Astrocyte of the cerebellum (primary cell): ENCODE data around the gene LGMN.

Experiments
- DNase-seq: peaks from one replicate; pipeline ENCODE4 v3.0.0-alpha.2; 2011; ENCODE audit warnings: low read depth
- H3K4me3 ChIP-seq: 2 replicates; pipeline ENCODE4 v1.5.1; 2011; ENCODE audit warnings: mild to moderate bottlenecking, low read depth, low read length, moderate library complexity
- in situ Hi-C: cut with HindIII; loops from 2 replicates; pipeline ENCODE4 v1.10.0; 2017; ENCODE audit warnings: low sequenced_read_pairs
- TF ChIP-seq, protein P1 (sequence below): IDR thresholded peaks from 2 replicates; pipeline ENCODE4 v1.5.1; 2012; ENCODE audit warnings: low read length, low read depth, moderate library complexity, mild to moderate bottlenecking; ENCODE audit errors: missing control alignments

LGMN gene

GRCh38 chr14:92747701-92748258 is 647 bp downstream of the LGMN start:
- no peak for DNase-seq
- peak overlapping the region; percentile 77 for H3K4me3 ChIP-seq
- in situ Hi-C loops, result no loop called here

GRCh38 chr14:92744198-92744597 is 4.2 kb downstream of the LGMN start:
- DNase-seq, result no peak
- H3K4me3 ChIP-seq, result no peak overlapping the region
- TF ChIP-seq, protein P1, sequence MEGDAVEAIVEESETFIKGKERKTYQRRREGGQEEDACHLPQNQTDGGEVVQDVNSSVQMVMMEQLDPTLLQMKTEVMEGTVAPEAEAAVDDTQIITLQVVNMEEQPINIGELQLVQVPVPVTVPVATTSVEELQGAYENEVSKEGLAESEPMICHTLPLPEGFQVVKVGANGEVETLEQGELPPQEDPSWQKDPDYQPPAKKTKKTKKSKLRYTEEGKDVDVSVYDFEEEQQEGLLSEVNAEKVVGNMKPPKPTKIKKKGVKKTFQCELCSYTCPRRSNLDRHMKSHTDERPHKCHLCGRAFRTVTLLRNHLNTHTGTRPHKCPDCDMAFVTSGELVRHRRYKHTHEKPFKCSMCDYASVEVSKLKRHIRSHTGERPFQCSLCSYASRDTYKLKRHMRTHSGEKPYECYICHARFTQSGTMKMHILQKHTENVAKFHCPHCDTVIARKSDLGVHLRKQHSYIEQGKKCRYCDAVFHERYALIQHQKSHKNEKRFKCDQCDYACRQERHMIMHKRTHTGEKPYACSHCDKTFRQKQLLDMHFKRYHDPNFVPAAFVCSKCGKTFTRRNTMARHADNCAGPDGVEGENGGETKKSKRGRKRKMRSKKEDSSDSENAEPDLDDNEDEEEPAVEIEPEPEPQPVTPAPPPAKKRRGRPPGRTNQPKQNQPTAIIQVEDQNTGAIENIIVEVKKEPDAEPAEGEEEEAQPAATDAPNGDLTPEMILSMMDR, result no peak
- in situ Hi-C loops, result no loop called here

More at GRCh38 chr14:92747701-92748258, 647 bp downstream of the LGMN start:
- TF ChIP-seq, protein P1, result no peak

DNA sequence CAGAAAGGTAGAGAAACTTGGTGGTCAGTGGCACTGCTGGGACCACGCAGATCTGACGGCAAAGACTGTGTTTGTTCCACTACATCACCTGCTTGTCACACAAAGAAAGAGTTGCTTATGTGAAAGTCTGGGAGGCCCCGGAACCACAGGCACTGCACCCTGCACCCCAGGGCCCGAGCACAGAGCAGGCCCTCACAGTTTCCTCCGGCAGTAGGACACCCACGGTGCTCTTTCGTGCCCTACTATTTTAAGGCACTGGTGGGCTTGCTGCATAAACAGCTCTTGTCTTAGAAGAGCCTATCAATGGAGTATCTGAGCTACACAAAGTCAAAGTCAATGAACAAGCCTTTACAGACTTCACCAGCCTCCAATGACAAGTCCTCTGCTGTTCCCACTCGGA is 8.0 kb downstream of the LGMN start:
- no peak for DNase-seq
- in situ Hi-C loops, result no loop called here
- TF ChIP-seq, protein P1, result no peak
- H3K4me3 ChIP-seq, result no peak overlapping the region

- TF ChIP-seq, protein P1, result no peak
- H3K4me3 ChIP-seq, result no peak overlapping the region
- in situ Hi-C loops, result no loop called here
- DNase-seq, result no peak
These were observed 10.7 kb downstream of the LGMN start for GRCh38 chr14:92737619-92738188.

- no peak overlapping the region for H3K4me3 ChIP-seq
- no peak for DNase-seq
- TF ChIP-seq, protein P1, result no peak
- in situ Hi-C loops, result no loop called here
These were observed 11.2 kb downstream of the LGMN start for GRCh38 chr14:92737206-92737605.

- in situ Hi-C loops, result no loop called here
- H3K4me3 ChIP-seq, result no peak overlapping the region
- TF ChIP-seq, protein P1, result no peak
- DNase-seq, result no peak
These were observed 13.1 kb downstream of the LGMN start for GRCh38 chr14:92735344-92735743.
